GM18505 (cell line): ENCODE results near the gene TRAK1.

ENCODE experiments used
- ATAC-seq: cut with Tn5 transposase; IDR thresholded peaks from one replicate; pipeline ENCODE4 v1.9.1; 2021; ENCODE audit not compliant: unreplicated experiment
- POLR2A ChIP-seq: IDR thresholded peaks from 4 replicates; pipeline ENCODE4 v1.6.1; 2011; ENCODE audit warnings: borderline replicate concordance; ENCODE audit not compliant: insufficient read depth, insufficient read length; ENCODE audit errors: extremely low read depth

Gene TRAK1

DNA sequence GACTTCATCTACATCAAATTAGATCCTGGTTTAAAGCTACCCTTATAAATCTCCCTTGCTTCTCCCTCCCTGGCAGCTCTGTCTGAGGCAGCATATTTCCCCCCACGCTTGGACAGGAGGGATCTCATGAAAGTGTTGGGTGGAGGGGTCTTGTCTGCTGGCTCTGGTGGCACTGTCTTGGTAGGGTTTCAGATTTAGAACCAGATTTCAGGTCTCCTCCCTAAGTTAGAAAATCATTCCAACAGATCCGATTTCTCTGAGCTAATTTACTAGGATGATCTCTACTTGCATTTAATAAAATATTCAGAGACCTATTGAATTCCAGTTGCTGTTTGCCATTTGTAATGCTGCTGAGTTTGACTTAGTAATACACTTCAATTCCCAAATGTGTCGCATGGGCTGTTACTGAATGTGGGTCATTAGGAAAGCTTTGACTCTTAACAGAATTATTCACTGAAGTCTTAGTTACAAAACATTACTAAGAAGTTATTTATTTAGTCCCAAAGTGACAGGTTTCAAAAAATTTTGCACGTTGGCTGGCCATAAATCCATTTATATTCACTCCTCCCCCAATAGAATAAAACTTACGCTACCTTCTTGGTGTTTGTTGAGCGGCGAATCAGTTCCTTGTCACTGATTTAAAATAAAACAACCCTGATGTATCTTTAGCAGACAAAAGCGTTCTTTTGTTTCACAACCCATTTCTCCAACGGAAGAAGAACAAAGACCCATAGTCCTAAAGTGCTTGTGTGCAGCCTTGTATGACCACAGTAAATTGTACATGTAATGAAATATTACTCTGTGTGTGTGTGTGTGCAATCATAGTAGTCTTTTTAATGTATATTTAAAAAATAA, 84.5 kb downstream of the TRAK1 start:
- no peak for ATAC-seq

DNA sequence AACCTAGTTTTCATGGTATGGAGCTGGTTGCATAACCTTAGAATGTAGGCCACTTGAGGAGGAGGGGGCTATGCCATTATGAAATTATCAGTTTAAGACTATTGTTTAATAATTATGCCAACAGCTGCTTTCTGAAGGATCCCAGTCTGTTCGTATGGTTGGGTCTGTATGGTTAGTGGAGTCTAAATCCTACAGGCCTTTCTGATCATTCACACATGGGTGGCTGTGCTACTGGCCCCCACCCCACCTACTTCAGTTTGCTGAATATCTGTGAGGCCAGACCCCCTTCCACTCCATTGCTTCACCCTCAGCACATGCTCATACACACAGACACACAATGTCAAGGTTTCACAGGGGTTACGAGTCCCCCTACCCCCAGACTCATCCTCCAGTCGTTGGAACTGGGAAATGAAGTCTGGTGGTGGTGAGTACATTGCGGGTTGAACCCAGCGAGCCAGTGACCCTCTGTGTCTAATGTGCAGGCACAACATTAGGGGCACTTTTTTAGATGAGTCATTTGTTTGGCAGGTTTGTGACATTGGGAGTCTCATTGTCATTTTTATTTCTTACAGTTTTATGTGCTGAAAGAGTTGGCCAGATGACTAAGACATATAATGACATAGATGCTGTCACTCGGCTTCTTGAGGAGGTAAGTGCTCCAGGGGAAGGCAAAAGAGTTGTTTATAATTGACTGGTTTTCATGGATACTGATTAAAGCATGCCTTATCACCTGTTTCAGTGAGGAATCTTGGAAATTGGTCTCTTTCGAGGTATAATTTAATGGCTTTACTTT, 85.3 kb downstream of the TRAK1 start:
- no peak for TF ChIP-seq POLR2A
- no peak for ATAC-seq

More for the DNA sequence above, 84.5 kb downstream of the TRAK1 start:
- no peak for TF ChIP-seq POLR2A

DNA sequence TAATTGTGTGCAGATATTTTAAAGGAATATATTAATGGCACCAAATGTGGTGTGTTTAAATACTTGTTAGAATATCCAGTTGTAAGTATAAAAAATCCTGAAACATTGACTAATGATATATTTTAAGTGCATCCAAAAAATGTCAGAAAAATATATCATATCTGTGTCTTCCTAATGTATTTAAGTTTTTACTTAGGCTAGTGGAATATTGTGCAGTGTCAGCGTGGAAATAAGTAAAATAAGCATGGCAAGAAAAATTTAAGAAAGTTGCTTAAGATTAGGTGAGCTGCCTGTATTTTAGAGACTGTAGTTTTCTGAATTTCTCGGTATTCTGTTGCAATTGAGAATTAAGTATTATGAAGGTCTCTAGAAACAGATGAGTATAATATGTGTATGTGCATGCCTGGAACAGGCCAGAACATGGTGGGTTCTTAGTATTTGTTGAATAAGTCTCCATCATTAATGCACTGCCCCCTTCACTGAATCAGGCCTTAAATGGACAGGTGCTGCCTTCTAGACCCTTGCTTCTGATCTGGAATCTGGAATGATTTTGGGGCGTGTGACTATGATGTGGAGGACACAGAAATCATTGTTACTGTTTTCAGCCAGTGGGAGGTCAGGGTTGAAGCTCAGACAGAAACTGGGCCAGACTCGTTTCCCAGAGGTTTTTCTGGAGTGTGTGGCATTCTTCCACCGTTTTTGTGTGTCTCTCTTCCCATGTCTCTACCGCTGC, 86.1 kb downstream of the TRAK1 start:
- ATAC-seq, result no peak
- no peak for TF ChIP-seq POLR2A

DNA sequence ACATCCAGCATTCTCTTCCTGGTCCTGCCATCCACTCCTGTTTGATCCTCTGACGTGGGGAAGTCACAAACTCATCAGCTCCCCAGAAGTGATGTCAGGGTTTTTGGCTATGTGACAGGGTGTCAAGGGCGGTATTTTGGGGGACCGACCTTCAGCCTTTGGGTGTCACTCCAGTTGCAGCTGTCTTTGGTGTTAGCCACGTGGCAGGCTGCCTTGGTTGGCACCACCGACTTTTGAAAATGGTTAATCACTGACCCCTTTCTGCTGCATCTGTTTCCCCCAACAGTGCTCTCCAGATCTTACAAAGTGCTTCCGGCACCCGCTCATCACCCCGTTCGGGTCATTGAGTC, 86.6 kb downstream of the TRAK1 start:
- TF ChIP-seq POLR2A, result no peak
- ATAC-seq, result no peak

DNA sequence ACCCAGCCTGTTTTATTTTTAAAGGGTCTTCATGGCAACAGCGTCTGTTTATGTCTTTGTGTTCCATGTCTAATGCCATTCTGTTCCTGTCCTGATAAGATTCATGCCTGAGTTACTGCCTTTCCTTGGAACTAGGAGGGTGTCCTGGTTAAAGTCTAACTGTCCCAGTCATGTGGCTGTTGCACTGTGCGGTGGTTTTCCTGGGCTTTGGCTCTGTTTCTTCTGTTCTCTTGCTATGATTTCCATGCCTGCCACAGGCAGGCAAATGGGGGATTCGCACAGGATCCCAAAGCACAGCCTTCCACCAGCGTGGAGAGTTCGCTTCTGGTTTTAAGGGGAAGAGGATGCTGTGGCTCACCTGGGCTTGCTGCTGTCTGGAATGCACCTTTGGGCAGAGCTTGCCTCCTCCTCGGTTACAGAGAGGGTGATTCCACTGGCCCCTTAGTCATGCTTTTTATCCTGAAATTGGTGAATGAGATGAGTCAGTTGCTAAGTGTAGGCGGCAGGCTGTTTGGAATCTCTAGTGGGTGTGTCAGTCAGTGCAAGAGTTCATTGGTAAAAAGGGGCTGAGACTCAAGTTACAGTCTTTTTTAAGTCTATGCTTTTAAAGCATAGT, 88.1 kb downstream of the TRAK1 start:
- TF ChIP-seq POLR2A, result no peak
- no peak for ATAC-seq

DNA sequence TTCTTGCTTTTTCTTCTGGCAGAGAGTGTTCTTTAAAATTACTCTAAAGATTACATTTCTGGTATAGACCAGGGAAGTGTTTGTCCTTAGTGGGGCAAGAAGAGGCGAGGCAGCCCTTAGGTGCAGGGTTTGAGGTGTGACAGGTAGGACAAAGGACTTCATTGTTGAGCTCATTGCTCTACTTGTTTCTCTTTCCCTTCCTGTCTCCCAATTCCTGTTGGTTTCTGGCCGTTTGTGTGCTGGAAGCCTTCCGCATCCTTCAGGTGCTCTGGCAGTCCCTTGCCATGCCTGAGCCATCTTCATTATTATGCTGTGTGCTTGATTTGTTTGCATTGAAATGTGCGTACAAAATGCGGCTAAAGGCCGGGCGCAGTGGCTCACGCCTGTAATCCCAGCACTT, 89.7 kb downstream of the TRAK1 start:
- TF ChIP-seq POLR2A, result no peak
- no peak for ATAC-seq

DNA sequence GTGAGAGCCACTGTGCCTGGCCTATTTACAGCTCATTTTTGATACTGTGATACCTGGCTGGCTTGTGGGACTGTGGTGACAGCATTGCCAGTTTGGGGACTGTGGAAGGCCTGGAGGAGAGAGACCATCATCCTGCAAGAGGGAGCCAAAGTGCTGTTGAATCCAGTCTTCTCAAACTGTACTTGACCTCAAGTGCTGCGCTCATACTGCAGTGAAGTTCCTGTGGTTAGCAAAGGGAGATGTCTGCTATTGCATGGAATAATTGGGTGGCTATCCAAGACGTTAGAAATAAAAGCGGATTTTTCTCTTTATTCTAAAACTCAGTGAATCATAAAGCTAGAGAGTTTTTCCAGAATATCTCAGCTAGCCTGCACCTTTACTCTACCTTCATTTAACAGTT, 91.4 kb downstream of the TRAK1 start:
- no peak for TF ChIP-seq POLR2A
- no peak for ATAC-seq

DNA sequence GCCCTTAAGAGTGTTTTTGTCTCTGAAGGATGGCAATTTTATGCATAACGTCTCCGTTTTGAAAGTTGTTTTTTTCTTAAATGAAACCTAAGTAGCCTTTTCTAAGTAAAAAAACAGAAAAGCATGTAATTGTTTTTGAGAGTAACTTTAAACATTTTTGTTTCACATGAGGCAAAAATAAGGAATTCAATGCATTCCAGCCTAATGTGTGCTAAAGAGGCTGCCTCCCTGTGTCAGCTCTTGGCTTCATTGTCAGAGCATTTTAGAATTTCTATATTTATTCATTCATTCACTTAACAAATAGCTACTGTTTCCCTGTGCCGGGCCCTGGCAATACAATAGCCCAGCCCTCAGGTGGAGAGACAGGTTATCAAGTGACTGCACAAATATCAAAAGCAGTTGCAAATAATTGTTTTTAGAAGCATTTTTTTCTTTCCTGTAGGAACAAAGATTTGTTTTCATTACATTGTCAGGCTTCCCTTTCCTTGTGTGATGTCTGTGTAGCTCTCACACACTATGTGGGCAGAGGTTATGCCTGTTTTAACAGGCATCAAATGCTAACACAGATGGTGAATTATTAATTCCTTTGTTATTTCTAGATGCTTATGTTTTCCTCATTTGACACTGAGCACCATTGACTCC, 93.0 kb downstream of the TRAK1 start:
- no peak for TF ChIP-seq POLR2A
- no peak for ATAC-seq

DNA sequence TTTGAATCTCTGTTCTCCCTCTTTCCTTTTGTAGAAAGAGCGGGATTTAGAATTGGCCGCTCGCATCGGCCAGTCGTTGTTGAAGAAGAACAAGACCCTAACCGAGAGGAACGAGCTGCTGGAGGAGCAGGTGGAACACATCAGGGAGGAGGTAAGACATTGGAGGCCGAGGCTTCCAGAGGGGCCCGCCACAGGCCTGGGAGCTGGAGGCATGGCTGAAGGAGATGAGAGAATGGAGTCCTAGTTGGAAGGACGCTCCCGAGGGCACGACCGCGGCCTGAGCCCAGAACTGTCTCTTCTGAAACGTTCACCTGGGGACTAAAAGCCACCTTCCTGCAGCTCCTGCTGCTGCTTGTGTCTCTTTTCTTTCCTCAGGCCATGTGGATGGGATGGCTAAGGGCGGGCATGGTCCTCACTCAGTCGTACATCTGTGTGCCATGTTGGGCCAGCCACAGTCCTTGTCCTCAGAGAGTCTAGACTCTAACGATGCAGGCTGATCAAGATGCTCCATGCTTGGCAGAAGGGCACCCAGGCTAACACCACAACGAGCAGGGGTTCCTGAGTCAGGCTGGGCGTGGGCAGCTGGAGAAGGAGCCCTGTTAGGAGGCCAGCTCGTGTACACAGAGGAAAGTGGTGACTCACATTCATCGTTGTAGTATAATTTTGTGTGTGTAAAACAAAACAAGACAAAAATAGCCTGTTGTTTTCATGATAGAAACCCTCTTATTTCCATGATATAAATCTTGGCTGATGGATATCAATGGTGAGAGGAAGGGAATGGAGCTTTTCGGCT, 93.7 kb downstream of the TRAK1 start:
- TF ChIP-seq POLR2A, result no peak
- ATAC-seq, result no peak

DNA sequence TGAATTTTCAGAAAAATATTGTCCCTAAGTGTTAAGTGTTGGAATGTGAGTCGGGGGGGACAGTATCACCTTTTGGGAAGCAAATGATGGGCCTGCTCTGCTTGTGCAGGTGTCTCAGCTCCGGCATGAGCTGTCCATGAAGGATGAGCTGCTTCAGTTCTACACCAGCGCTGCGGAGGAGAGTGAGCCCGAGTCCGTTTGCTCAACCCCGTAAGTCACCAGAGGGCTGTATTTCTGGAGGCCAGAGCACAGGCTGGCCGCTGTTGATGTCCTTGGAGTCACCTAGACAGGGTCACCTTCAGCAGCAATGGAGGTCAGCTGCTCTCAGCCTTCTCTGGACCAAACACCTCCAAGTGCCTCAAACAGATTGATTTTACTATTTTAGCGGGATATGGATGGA, 96.8 kb downstream of the TRAK1 start:
- no peak for TF ChIP-seq POLR2A
- ATAC-seq, result no peak

DNA sequence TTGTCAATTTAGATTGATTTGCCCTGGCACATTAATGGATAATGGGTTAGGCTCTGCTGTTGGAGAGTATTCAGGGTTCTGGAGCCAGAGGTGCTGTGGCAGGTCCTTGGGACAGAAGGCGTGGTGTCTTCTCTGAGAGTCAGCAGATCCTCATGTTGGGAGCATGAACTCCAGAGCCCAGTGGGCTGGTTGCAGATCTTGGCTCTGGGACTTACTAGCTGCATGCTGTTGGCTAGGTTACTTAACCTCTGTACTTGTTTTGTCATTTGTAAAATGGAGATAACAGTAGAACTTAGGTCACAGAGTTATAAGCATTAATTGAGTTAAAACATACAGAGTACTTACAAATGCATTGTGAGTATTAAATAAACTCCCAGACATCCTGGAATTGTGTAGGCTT, 97.2 kb downstream of the TRAK1 start:
- no peak for ATAC-seq
- no peak for TF ChIP-seq POLR2A

DNA sequence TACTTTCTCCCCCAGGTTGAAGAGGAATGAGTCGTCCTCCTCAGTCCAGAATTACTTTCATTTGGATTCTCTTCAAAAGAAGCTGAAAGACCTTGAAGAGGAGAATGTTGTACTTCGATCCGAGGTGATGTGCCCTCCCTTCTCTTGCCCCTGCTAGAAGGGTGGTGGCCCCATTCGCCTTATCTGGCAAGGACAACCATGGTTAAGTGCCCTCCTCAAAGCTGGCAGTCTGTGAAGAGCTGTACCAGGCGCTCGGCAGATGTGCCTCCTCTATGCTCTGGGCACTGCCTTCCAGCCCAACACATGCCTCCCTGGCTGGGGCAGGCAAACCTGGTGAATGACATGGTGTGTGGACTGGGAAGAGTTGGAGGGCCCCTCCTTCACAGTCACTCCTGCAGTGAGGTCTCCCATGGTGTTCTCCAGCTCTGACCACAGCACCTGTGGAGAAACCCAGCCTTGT, 97.9 kb downstream of the TRAK1 start:
- no peak for ATAC-seq
- TF ChIP-seq POLR2A, result no peak

DNA sequence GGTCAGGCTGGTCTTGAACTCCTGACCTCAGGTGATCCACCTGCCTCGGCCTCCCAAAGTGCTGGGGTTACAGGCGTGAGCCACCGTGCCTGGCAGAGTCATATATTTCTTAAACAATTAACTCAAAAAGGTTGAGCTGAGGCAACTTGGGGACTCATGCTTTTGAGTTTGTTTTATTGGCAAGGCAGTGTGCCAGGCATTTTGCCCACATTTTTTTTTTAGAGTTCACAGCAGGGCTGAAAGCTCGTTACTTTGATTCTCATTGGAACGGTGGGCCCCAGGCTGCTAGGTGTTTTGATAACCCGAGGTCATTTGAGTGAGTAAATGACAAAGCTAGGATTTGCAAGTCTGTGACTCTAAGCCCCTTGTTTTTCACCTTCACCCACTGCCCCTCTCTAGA, 98.6 kb downstream of the TRAK1 start:
- no peak for ATAC-seq
- no peak for TF ChIP-seq POLR2A
